ENCODE data around the gene RALGPS2.

DNA sequence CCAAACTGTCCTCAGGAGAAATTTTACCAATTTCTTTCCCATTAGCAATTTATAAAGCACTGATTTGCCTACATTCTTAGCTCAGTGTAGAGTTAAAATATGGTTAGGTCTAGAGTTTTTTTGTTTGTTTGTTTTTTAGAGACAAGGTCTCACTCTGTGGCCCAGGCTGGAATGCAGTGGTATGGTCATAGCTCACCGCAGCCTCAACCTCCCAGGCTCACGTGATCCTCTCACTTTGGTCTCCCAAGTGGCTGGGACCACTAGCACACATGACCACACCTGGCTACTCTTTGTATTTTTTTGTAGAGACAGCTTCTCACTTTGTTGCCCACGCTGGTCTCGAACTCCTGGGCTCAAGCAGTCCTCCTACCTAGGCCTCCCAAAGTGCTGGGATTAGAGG is 10.6 kb upstream of the RALGPS2 start:
- no peak for TF ChIP-seq POLR2A (IDR thresholded peaks at IDR 0.05)
- TF ChIP-seq, protein P1, sequence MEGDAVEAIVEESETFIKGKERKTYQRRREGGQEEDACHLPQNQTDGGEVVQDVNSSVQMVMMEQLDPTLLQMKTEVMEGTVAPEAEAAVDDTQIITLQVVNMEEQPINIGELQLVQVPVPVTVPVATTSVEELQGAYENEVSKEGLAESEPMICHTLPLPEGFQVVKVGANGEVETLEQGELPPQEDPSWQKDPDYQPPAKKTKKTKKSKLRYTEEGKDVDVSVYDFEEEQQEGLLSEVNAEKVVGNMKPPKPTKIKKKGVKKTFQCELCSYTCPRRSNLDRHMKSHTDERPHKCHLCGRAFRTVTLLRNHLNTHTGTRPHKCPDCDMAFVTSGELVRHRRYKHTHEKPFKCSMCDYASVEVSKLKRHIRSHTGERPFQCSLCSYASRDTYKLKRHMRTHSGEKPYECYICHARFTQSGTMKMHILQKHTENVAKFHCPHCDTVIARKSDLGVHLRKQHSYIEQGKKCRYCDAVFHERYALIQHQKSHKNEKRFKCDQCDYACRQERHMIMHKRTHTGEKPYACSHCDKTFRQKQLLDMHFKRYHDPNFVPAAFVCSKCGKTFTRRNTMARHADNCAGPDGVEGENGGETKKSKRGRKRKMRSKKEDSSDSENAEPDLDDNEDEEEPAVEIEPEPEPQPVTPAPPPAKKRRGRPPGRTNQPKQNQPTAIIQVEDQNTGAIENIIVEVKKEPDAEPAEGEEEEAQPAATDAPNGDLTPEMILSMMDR (IDR thresholded peaks at IDR 0.05 in 8 of 11, conservative IDR thresholded peaks at IDR 0.05 in 3 of 11): no peak
- TF ChIP-seq POLR2AphosphoS5 (IDR thresholded peaks at IDR 0.05): no peak

All from spleen (tissue), 7 donors.